Dermis microvascular lymphatic vessel endothelial cell (primary cell): ENCODE results near the gene FGD4. TPM values are rescaled to one million over a fixed set of nuclear protein-coding genes. Genes with fewer than 3 reads are reported as not detected.
"Not testable (repeated sequence)": the region's sequence is repeated elsewhere in the genome, so short reads cannot be mapped to it uniquely, and the experiment has no call there.

Experiments used
- DNase-seq, 2 donors: peaks; one replicate each; pipeline versions ENCODE4 v3.0.0 to v3.0.0-alpha.2; 2010; ENCODE audit warnings: low read depth in 2 of 2
- total RNA-seq: library from RNA; depleted of rRNA; stranded (reverse); fragments of >200 nt; gene quantifications from 2 replicates; pipeline ENCODE4 v1.2.1, GENCODE V29; 2014

FGD4 gene
- total RNA-seq, 1 donor from 2014 or later, result 9.2 TPM

GRCh38 chr12:32559434-32559833 lies 160.1 kb downstream of the FGD4 start:
- DNase-seq, result no peak

GRCh38 chr12:32560520-32560919 lies 161.2 kb downstream of the FGD4 start:
- no peak for DNase-seq

GRCh38 chr12:32561931-32562341 lies 162.6 kb downstream of the FGD4 start:
- no peak for DNase-seq

- DNase-seq, result not testable (repeated sequence)
These were observed 163.1 kb downstream of the FGD4 start for GRCh38 chr12:32562413-32562812.

GRCh38 chr12:32566663-32567295 lies 167.4 kb downstream of the FGD4 start:
- DNase-seq, result no peak

- DNase-seq, result no peak
These were observed 167.9 kb downstream of the FGD4 start for GRCh38 chr12:32567296-32567674.

GRCh38 chr12:32568228-32568627 lies 168.9 kb downstream of the FGD4 start:
- peak in 1 of 2 donors; percentile 88 for DNase-seq

GRCh38 chr12:32569259-32569658 lies 169.9 kb downstream of the FGD4 start:
- no peak for DNase-seq

- no peak for DNase-seq
These were observed 175.2 kb downstream of the FGD4 start for GRCh38 chr12:32574585-32574984.

- no peak for DNase-seq
These were observed 178.0 kb downstream of the FGD4 start for GRCh38 chr12:32577328-32577727.

GRCh38 chr12:32583534-32583933 lies 184.2 kb downstream of the FGD4 start:
- peak in 1 of 2 donors; percentile 65 for DNase-seq

GRCh38 chr12:32585680-32586079 lies 186.3 kb downstream of the FGD4 start:
- DNase-seq, result no peak

GRCh38 chr12:32586390-32586789 lies 187.0 kb downstream of the FGD4 start:
- peak; percentile 83 to 95 for DNase-seq

- no peak for DNase-seq
These were observed 188.5 kb downstream of the FGD4 start for GRCh38 chr12:32587581-32588495.

- no peak for DNase-seq
These were observed 189.2 kb downstream of the FGD4 start for GRCh38 chr12:32588604-32589003.

GRCh38 chr12:32589165-32589865 lies 190.0 kb downstream of the FGD4 start:
- no peak for DNase-seq

GRCh38 chr12:32595251-32595650 lies 195.9 kb downstream of the FGD4 start:
- no peak for DNase-seq

GRCh38 chr12:32596030-32596429 lies 196.7 kb downstream of the FGD4 start:
- DNase-seq, result no peak

GRCh38 chr12:32598688-32599087 lies 199.3 kb downstream of the FGD4 start:
- no peak for DNase-seq

- no peak for DNase-seq
These were observed 201.3 kb downstream of the FGD4 start for GRCh38 chr12:32600681-32601080.

- DNase-seq, result no peak
These were observed 203.7 kb downstream of the FGD4 start for GRCh38 chr12:32603071-32603470.

GRCh38 chr12:32603858-32604257 lies 204.5 kb downstream of the FGD4 start:
- DNase-seq, result no peak
